ENCODE data around the gene PPP5C.

PPP5C gene

GRCh38 chr19:46386996-46387712, 40.3 kb downstream of the PPP5C start:
- no peak for TF ChIP-seq CTCF (conservative IDR thresholded peaks at IDR 0.05; ENCODE audit: low read depth, low read length)
- no peak for DNase-seq (ENCODE audit: low read depth)
- no peak overlapping the region for H3K4me3 ChIP-seq (ENCODE audit: low read length)

GRCh38 chr19:46387713-46388130, 40.8 kb downstream of the PPP5C start:
- TF ChIP-seq CTCF (conservative IDR thresholded peaks at IDR 0.05; ENCODE audit: low read depth, low read length), result no peak
- no peak for DNase-seq (ENCODE audit: low read depth)
- H3K4me3 ChIP-seq (ENCODE audit: low read length), result no peak overlapping the region

- H3K4me3 ChIP-seq (ENCODE audit: low read length), result no peak overlapping the region
- TF ChIP-seq CTCF (conservative IDR thresholded peaks at IDR 0.05; ENCODE audit: low read depth, low read length), result no peak
- DNase-seq (ENCODE audit: low read depth), result no peak
These were observed 41.6 kb downstream of the PPP5C start for GRCh38 chr19:46388311-46389095.

- DNase-seq (ENCODE audit: low read depth), result no peak
- TF ChIP-seq CTCF (conservative IDR thresholded peaks at IDR 0.05; ENCODE audit: low read depth, low read length), result no peak
- no peak overlapping the region for H3K4me3 ChIP-seq (ENCODE audit: low read length)
These were observed 43.4 kb downstream of the PPP5C start for GRCh38 chr19:46390121-46390858.

- TF ChIP-seq CTCF (conservative IDR thresholded peaks at IDR 0.05; ENCODE audit: low read depth, low read length), result no peak
- no peak overlapping the region for H3K4me3 ChIP-seq (ENCODE audit: low read length)
- DNase-seq (ENCODE audit: low read depth), result no peak
These were observed 44.0 kb downstream of the PPP5C start for GRCh38 chr19:46390866-46391265.

GRCh38 chr19:46391296-46392251, 44.7 kb downstream of the PPP5C start:
- H3K4me3 ChIP-seq (ENCODE audit: low read length), result no peak overlapping the region
- TF ChIP-seq CTCF (conservative IDR thresholded peaks at IDR 0.05; ENCODE audit: low read depth, low read length), result no peak
- DNase-seq (ENCODE audit: low read depth), result no peak

Measured in retinal pigment epithelial cell (primary cell).